HFFc6 (cell line): ENCODE data around the gene ADCY2. TPM values are rescaled to one million over a fixed set of nuclear protein-coding genes. Genes with fewer than 3 reads are reported as not detected.

Experiments
- DNase-seq: peaks from one replicate; pipeline ENCODE4 v3.0.0-alpha.2; 2018
- H3K27ac Mint-ChIP-seq: 2 replicates; pipeline ENCODE4 v1.8.0; 2020; ENCODE audit warnings: mild to moderate bottlenecking, mixed read lengths
- H3K27me3 Mint-ChIP-seq: 2 replicates; pipeline ENCODE4 v1.8.0; 2021; ENCODE audit warnings: mild to moderate bottlenecking, moderate library complexity, mixed read lengths; ENCODE audit not compliant: insufficient read depth
- H3K36me3 Mint-ChIP-seq: 2 replicates; pipeline ENCODE4 v1.8.0; 2021; ENCODE audit warnings: low read depth, mixed read lengths
- H3K4me1 Mint-ChIP-seq: 2 replicates; pipeline ENCODE4 v1.8.0; 2020; ENCODE audit warnings: low read depth, mixed read lengths
- H3K4me3 Mint-ChIP-seq: 2 replicates; pipeline ENCODE4 v1.8.0; 2020; ENCODE audit warnings: mild to moderate bottlenecking, moderate library complexity, mixed read lengths
- H3K9me3 Mint-ChIP-seq: 2 replicates; pipeline ENCODE4 v1.8.0; 2020; ENCODE audit warnings: mild to moderate bottlenecking, mixed read lengths
- total RNA-seq, 6 experiments: library from RNA; stranded (reverse); fragmentation: NEBNext Ultra II Directional; extraction: Animal tissue kit (Norgen Biotek cat#: 25700); gene quantifications; 2 replicates in 1 of 6; 3 replicates in 5 of 6; pipeline ENCODE4 v1.2.3, GENCODE V29; 2021
- TF ChIP-seq, protein P1 (sequence below): fragments of 200-600 bp; sonication (generic); IDR thresholded peaks from 2 replicates; pipeline ENCODE4 v1.5.0; 2021; ENCODE audit warnings: antibody characterized with exemption, mild to moderate bottlenecking

ADCY2 gene
- total RNA-seq, 6 experiments from 2014 or later = not detected

DNA sequence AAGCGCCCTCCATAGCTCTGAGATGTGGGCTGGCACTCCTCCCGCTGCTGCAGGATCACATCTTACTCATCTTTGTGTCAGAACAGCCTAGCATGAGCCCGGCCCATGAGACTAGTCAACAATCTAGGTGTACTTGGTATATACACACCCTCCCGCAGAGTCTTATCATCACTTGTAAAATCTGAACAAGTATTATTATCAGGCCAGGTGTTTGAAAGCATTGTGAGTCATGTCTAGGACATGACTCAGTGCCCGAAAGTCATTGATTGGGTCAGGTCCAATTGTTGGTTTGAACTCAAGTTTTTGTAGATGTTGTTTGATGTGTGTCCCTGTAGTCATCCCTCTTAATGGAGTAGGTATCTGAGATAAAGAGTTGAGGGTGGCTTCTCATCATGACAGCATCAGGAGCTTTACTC, 346.3 kb downstream of the ADCY2 start:
- H3K36me3 Mint-ChIP-seq = no peaks in the 10 kb centered on the region
- peaks cover 5% of the 10 kb centered on the region; the same call in 1 of the 2 replicates for H3K4me1 Mint-ChIP-seq
- H3K27me3 Mint-ChIP-seq = no peaks in the 10 kb centered on the region
- H3K27ac Mint-ChIP-seq = no peak overlapping the region
- DNase-seq = no peak
- no peaks in the 10 kb centered on the region for H3K9me3 Mint-ChIP-seq
- no peak overlapping the region for H3K4me3 Mint-ChIP-seq
- TF ChIP-seq, protein P1, sequence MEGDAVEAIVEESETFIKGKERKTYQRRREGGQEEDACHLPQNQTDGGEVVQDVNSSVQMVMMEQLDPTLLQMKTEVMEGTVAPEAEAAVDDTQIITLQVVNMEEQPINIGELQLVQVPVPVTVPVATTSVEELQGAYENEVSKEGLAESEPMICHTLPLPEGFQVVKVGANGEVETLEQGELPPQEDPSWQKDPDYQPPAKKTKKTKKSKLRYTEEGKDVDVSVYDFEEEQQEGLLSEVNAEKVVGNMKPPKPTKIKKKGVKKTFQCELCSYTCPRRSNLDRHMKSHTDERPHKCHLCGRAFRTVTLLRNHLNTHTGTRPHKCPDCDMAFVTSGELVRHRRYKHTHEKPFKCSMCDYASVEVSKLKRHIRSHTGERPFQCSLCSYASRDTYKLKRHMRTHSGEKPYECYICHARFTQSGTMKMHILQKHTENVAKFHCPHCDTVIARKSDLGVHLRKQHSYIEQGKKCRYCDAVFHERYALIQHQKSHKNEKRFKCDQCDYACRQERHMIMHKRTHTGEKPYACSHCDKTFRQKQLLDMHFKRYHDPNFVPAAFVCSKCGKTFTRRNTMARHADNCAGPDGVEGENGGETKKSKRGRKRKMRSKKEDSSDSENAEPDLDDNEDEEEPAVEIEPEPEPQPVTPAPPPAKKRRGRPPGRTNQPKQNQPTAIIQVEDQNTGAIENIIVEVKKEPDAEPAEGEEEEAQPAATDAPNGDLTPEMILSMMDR = no peak

DNA sequence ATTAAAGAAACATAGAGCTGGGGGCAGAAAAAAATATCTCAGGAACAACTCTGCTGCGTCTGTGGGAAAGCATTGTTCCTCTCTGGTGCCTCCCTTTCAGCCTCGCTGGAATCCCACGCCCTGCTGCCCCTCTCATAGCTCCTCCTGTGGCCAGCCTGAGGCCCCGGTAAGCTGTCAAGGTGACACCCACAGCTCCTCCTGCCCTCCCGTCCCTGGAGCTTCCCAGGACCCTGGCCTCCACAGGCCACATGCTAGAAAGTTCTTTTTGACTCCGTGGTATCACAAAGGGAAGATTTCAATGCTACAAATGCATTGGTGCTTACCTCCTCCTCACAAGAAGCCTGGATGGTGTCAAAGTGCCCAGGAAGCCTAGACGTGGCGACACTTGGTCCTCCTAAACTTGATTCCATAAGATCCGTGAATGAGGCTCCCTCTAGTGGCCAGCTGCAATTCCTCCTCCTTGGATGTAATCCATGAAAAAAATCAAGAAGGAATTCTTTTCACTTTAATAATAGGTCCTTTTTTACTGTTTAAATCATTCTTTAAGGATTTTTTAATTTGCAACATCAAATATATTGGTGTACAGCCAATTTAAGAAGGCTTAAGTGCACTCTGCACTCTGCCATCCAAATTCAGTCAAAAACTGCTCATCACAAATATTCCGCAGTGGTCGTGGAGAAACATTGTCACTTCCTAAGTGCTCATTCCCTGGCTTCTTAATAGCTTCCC, 350.1 kb downstream of the ADCY2 start:
- peaks cover 5% of the 10 kb centered on the region; the same call in 1 of the 2 replicates for H3K4me1 Mint-ChIP-seq
- no peak overlapping the region for H3K4me3 Mint-ChIP-seq
- peak; percentile 41 for DNase-seq
- H3K9me3 Mint-ChIP-seq = no peaks in the 10 kb centered on the region
- no peaks in the 10 kb centered on the region for H3K36me3 Mint-ChIP-seq
- H3K27ac Mint-ChIP-seq = no peak overlapping the region
- TF ChIP-seq, protein P1 = peak; percentile 96
- H3K27me3 Mint-ChIP-seq = no peaks in the 10 kb centered on the region

DNA sequence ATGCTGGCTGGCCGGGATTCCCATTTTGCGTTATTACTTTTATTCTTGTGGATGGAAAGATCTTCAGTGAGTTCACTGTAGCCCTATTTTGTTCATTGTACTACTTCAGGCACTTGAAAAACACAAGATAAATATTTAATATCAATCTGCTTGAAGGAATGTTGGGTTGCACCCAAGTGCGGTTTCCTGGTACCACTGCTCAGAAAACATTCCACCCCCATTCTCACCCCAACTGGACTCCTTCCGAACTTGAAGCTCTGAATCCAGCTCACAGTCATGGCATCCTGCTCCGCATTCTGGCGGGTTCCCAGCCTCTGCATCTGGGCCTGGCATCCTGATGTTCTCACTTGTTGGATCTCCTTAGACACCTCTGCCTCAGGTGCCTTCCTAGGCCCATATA, 351.8 kb downstream of the ADCY2 start:
- H3K27me3 Mint-ChIP-seq = peaks cover 2% of the 10 kb centered on the region; the same call in 1 of the 2 replicates

DNA sequence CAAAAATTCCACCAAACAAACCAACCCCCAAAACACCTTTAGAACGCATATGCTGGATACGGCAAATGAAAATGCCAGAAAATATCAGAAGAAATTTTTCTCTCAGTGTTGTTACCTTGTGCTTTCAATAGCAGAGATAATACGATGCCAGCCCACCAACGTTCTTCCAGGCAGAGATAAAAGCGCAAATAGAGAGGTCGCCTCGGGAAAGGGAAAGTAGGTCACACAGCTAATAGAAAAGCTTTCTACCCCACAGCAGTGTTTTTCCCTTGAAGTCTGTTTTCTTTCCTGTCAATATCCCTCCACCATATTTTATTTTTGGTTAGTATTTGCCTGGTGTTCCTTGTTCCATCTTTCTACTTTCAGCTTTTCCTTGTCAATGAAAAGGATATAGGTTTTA, 353.7 kb downstream of the ADCY2 start:
- H3K27me3 Mint-ChIP-seq = peaks cover 2% of the 10 kb centered on the region; the same call in 1 of the 2 replicates
- H3K36me3 Mint-ChIP-seq = no peaks in the 10 kb centered on the region
- H3K4me1 Mint-ChIP-seq = peaks cover 5% of the 10 kb centered on the region; the same call in 1 of the 2 replicates
- no peaks in the 10 kb centered on the region for H3K9me3 Mint-ChIP-seq
- H3K27ac Mint-ChIP-seq = no peak overlapping the region
- no peak overlapping the region for H3K4me3 Mint-ChIP-seq
- DNase-seq = no peak
- TF ChIP-seq, protein P1 = no peak

More for the DNA sequence above, 351.8 kb downstream of the ADCY2 start:
- Mint-ChIP-seq H3K4me3 (no peak overlapping the region), H3K9me3 (no peaks in the 10 kb centered on the region), H3K36me3 (no peaks in the 10 kb centered on the region), H3K4me1 (peaks cover 5% of the 10 kb centered on the region; the same call in 1 of the 2 replicates), H3K27ac (no peak overlapping the region)
- DNase-seq = no peak
- TF ChIP-seq, protein P1 = no peak

DNA sequence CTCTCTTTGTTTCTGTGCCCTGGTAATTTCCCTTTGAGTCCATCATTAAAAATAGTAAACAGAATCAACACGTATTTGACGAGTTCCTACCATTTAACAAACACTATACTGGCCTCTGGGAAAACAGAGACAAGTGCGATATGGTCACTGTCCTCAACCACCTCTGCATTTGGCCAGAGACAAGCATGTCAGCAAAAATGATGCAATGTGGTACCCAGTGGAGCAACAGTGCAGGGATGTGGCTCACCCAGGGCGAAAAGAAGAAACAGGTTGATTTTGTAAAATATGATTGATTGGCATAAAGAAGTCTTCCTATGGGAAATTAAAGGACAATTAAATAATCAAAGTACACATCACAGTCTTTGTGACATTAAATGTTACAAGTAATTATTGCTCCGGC, 355.9 kb downstream of the ADCY2 start:
- DNase-seq = no peak
- Mint-ChIP-seq H3K36me3 (no peaks in the 10 kb centered on the region), H3K4me1 (no peaks in the 10 kb centered on the region), H3K27ac (no peak overlapping the region), H3K4me3 (no peak overlapping the region), H3K9me3 (no peaks in the 10 kb centered on the region), H3K27me3 (peaks cover 5% of the 10 kb centered on the region; the same call in 1 of the 2 replicates)
- TF ChIP-seq, protein P1 = no peak
